SK-N-MC (cell line): Measurements from ENCODE around the gene PLBD2.

Experiments
- EZH2 ChIP-seq: fragments of 200-600 bp; sonication (generic); IDR thresholded peaks from one replicate; pipeline ENCODE4 v1.6.1; 2017; ENCODE audit warnings: antibody characterized with exemption
- POLR2AphosphoS5 ChIP-seq: IDR thresholded peaks from 2 replicates; pipeline ENCODE4 v1.6.1; 2012; ENCODE audit warnings: mild to moderate bottlenecking, low read depth, low read length, borderline replicate concordance

DNA sequence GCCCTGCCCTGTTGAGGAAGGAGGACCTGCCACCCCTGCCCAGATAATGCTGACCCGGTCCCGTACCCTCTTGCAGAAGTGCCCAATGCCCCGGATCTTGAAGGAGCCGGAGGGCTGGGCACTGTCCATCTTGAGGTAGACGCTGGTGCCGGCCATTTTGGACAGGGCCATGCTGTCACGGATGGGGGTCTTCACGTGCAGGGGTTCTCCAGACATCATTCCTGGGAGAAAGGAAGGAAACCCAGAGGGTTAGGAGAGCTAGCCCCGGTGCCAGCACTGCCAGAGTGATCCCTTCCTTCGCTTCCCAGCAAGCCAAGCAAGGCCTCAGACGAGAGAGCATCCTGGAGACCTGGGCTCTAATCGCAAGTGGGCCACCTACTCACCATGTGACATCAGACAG is 41.1 kb downstream of the PLBD2 start:
- TF ChIP-seq EZH2 (no peak), POLR2AphosphoS5 (no peak)
